Hair follicular keratinocyte (primary cell): ENCODE measurements around the gene LILRA5. TPM values are rescaled to one million over a fixed set of nuclear protein-coding genes. Genes with fewer than 3 reads are reported as not detected.

Experiments used
- total RNA-seq: library from RNA; depleted of rRNA; stranded (reverse); fragments of >200 nt; gene quantifications from 2 replicates; pipeline ENCODE4 v1.2.3, GENCODE V29; 2015

LILRA5 gene
- total RNA-seq, result not detected in 2 replicates

DNA sequence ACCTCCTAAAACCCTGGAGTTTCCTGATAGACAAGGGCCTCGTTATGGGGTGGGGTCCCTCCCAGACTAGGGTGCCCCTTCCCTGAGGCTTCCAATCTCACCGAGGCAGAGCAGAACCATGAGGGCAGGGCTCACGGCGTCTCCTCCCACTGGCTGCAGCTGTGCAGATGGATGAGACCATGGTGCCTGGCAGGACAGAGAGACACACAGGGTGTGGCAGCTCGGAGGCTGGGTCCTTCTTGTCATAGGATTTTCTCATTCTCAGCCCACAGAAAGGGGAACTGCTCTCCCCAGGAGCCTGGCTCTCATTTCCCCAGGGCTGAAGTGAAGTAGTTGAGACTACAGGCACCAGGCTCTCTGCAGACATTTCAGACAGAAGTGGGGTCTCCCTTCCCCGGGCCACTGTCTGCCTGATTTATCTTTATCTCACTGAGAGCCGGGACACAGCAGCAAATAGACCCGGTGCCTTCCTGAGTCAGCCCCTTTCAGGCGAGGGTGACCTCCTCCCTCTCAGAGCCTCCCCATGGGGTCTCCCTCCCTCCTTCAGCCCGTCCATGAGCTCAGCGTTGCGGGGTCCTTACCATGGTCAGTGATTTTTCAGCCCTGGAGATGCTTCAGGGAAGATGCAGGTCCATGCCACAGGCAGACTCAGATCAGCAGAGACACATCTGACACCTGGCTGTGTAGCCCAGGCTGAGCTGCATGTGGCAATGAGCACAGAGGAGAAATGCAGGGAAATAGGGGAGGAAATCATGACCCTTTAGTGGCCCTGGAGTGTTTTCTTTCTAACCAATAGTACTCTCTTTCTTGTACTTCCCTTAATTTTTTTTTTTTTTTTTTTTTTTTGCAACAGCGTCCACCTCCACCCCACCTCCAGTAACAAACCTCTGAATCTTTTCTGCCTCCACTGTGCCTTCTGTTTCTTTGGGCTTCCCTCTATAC lies at the start of gene LILRA5:
Gene LILRA5, minus strand, starts transcription at position 731 of the 942 bp plus-strand sequence. Its CDS starts 147 bp downstream, at position 584.

DNA sequence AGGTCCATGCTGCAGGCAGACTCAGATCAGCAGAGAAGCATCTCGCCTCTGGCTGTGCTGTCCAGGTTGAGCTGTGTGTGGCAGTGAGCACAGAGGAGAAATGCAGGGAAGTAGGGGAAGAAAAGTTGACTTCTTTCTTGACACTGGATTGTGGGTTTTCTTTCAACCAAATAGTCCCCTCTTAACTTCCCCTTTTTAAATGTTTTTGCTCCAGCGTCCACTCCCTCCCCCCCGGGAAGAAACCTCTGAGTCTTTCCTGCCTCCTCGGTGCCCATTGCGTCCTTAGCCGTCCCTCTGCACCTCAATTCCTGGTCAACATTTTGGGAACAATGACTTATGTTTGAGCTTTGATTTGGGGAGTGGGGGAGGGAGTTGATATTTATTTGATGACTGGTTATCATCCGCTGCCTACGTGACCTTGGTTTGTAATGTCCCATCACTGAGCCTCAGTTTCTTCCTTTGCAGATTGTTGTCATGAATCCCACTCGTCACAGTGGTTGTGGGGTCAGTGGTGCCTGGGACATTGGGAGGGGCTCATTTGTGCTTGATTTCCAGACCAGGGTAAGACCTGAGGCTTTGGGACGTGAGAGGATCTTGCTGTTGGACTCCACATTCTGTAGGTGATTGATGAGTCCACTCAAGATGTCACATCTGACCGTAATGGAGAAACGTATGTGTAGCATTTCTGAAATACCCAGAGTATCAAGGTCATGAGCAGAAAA lies 31.8 kb downstream of the LILRA5 start, which contains the start of gene LILRB2:
Gene LILRB2, minus strand, starts transcription at position 104 of the 722 bp plus-strand sequence. CDS start 614 bp downstream, outside the sequence.

DNA sequence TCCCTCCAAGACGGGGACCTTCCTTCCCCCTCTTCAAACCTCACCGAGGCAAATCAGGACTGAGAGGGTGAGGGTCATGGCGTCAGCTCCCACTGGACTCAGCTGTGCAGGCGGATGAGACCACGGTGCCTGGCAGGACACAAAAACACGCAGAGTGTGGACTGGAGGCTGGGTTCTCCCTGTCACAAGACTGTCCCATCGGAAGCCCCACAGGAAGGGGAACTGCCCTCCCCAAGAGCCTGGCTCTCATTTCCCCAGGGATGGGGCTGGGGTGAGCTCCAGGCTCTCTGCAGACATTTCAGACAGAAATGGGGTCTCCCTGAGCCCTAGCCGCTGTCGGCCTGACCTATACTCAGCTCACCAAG lies 55.9 kb downstream of the LILRA5 start, which contains the start of gene LILRB5:
Gene LILRB5, minus strand, starts transcription at position 158 of the 365 bp plus-strand sequence. Its CDS starts 80 bp downstream, at position 78.

Other genes starting within 250 kb of the LILRA5 start
- not detected in 2 replicates for gene VSTM1, start 249.3 kb downstream of the LILRA5 start, total RNA-seq
- gene TARM1, start 231.8 kb downstream of the LILRA5 start, total RNA-seq, result not detected in 2 replicates
- gene OSCAR, start 212.4 kb downstream of the LILRA5 start, total RNA-seq, result 0.70 and 1.7 TPM in 2 replicates
- gene NDUFA3, start 210.3 kb downstream of the LILRA5 start, total RNA-seq, result 25.6 and 48.0 TPM in 2 replicates
- 9.0 and 18.6 TPM in 2 replicates for gene TFPT, start 197.5 kb downstream of the LILRA5 start, total RNA-seq
- gene PRPF31, start 197.4 kb downstream of the LILRA5 start, total RNA-seq, result 44.2 and 74.0 TPM in 2 replicates
- gene CNOT3, start 175.4 kb downstream of the LILRA5 start, total RNA-seq, result 12.9 and 18.3 TPM in 2 replicates
- gene LENG1, start 153.4 kb downstream of the LILRA5 start, total RNA-seq, result 7.2 and 8.3 TPM in 2 replicates
- 6.6 and 22.6 TPM in 2 replicates for gene TMC4, start 140.0 kb downstream of the LILRA5 start, total RNA-seq
- 73.7 and 97.3 TPM in 2 replicates for gene MBOAT7, start 123.6 kb downstream of the LILRA5 start, total RNA-seq
- gene TSEN34, start 121.9 kb downstream of the LILRA5 start, total RNA-seq, result 140 and 179 TPM in 2 replicates
- 2,479 and 2,533 TPM in 2 replicates for gene RPS9, start 112.3 kb downstream of the LILRA5 start, total RNA-seq
- not detected in 2 replicates for gene LILRB3, start 90.2 kb downstream of the LILRA5 start, total RNA-seq
- not detected in 2 replicates for gene LILRA6, start 70.4 kb downstream of the LILRA5 start, total RNA-seq
- not detected in 2 replicates for gene LILRB5, start 55.9 kb downstream of the LILRA5 start, total RNA-seq
- not detected in 2 replicates for gene LILRB2, start 32.1 kb downstream of the LILRA5 start, total RNA-seq
- not detected in 2 replicates for gene LILRA4, start 26.0 kb upstream of the LILRA5 start, total RNA-seq
- not detected in 2 replicates for gene LAIR1, start 51.8 kb upstream of the LILRA5 start, total RNA-seq
- not detected in 2 replicates for gene TTYH1, start 102.3 kb upstream of the LILRA5 start, total RNA-seq
- gene LENG8, start 136.0 kb upstream of the LILRA5 start, total RNA-seq, result 22.6 and 35.8 TPM in 2 replicates
- gene LENG9, start 150.6 kb upstream of the LILRA5 start, total RNA-seq, result 4.5 and 8.2 TPM in 2 replicates
- gene CDC42EP5, start 160.1 kb upstream of the LILRA5 start, total RNA-seq, result 30.2 and 68.9 TPM in 2 replicates
- not detected in 2 replicates for gene LAIR2, start 189.7 kb upstream of the LILRA5 start, total RNA-seq